Lung (tissue), 12 donors: ENCODE results near the gene VSTM2A. TPM values are rescaled to one million over a fixed set of nuclear protein-coding genes. Genes with fewer than 3 reads are reported as not detected.
A peak's percentile ranks its signal among the peaks of the same experiment; 100 is the strongest.

Source experiments
- ATAC-seq: fragments of 200-7000 bp; cut with Tn5 transposase; one replicate; pipeline ENCODE4 v1.9.1; 2020; ENCODE audit warnings: moderate number of reproducible peaks; ENCODE audit not compliant: insufficient read depth, low FRiP score
- DNase-seq, 3 donors: peaks; one replicate each; pipeline ENCODE4 v3.0.0-alpha.2; 2013 to 2017
- H3K27ac ChIP-seq, 2 donors: one replicate each; pipeline ENCODE4 v1.5.1; 2013; ENCODE audit warnings: mild to moderate bottlenecking in 2 of 2, moderate library complexity in 2 of 2, control low read depth in 1 of 2, inconsistent platforms in 1 of 2, low read depth in 1 of 2, low read length in 1 of 2
- H3K27me3 ChIP-seq, 3 donors: one replicate each; pipeline ENCODE4 v1.5.1; 2013; ENCODE audit warnings: low read length in 2 of 3; ENCODE audit not compliant: control insufficient read depth in 3 of 3, insufficient read depth in 3 of 3
- H3K36me3 ChIP-seq, 4 donors: one replicate each; pipeline ENCODE4 v1.5.1; 2013; ENCODE audit warnings: low read length in 4 of 4, mild to moderate bottlenecking in 1 of 4, moderate library complexity in 1 of 4; ENCODE audit not compliant: control insufficient read depth in 4 of 4, insufficient read depth in 4 of 4
- H3K4me1 ChIP-seq, 5 donors: one replicate each; pipeline ENCODE4 v1.5.1; 2013; ENCODE audit warnings: low read length in 5 of 5, mild to moderate bottlenecking in 2 of 5, moderate library complexity in 1 of 5; ENCODE audit not compliant: control insufficient read depth in 5 of 5, insufficient read depth in 5 of 5
- H3K4me3 ChIP-seq: one replicate; pipeline ENCODE4 v1.5.1; 2013; ENCODE audit warnings: mild to moderate bottlenecking, control low read depth, moderate library complexity
- H3K9ac ChIP-seq, 2 donors: one replicate each; pipeline ENCODE4 v1.5.1; 2013; ENCODE audit warnings: low read length in 2 of 2, control low read depth in 1 of 2; ENCODE audit not compliant: insufficient read depth in 1 of 2
- H3K9me3 ChIP-seq, 4 donors: one replicate each; pipeline ENCODE4 v1.5.1; 2013; ENCODE audit warnings: low read length in 3 of 4, mild to moderate bottlenecking in 1 of 4, moderate library complexity in 1 of 4; ENCODE audit not compliant: control insufficient read depth in 4 of 4, insufficient read depth in 3 of 4
- CTCF ChIP-seq: IDR thresholded peaks from 2 replicates; pipeline ENCODE4 v1.5.1; 2012; ENCODE audit warnings: mild to moderate bottlenecking; ENCODE audit errors: control extremely low read depth, extremely low read depth
- WGBS, 2 donors: extraction: QIAGEN DNeasy Blood & Tissue Kit; methylation state at CpG; one replicate each; pipeline ENCODE4 v1.1.7; 2013; 5-methylcytosine and 5-hydroxymethylcytosine counted together
- polyA plus RNA-seq, 2 donors: library from polyadenylated mRNA; stranded (reverse); fragments of 200-250 nt; gene quantifications; one replicate each; pipeline ENCODE4 v1.2.1, GENCODE V29; 2013
- total RNA-seq, 2 donors: library from RNA; depleted of rRNA in 1 of 2; stranded (reverse); fragments of >200 nt in 1 of 2; gene quantifications; one replicate each; pipeline ENCODE4 v1.2.1, GENCODE V29; 2014 to 2021
- donor health status: control.
- donor health status: control.
- donor health status: Bipolar disorder and iron deficiency.
- donor health status: healthy.
- donor health status: DM: yes; HTN: yes; CAD: no.

Gene VSTM2A
- total and polyA plus RNA-seq, 4 donors, result not detected

- ATAC-seq, result no peak
- Histone ChIP-seq H3K27me3 (peaks cover 8 to 62% (median 50%) of the 10 kb centered on the region in 3 donors), H3K9me3 (peaks cover 0 to 15% (median 0%) of the 10 kb centered on the region in 4 donors), H3K4me1 (peaks cover 0 to 11% (median 4%) of the 10 kb centered on the region in 5 donors), H3K27ac (no peak overlapping the region), H3K9ac (no peak overlapping the region), H3K36me3 (no peaks in the 10 kb centered on the region), H3K4me3 (no peak overlapping the region)
- 8 to 10% methylated on average over 7 of the region's 7 CpGs for WGBS, 2 donors
- no peak for TF ChIP-seq CTCF
- DNase-seq, result peak; percentile 52 to 81 (median 60)
These were observed 895 bp downstream of the VSTM2A start for GRCh38 chr7:54543051-54543488.

GRCh38 chr7:54544149-54544526 is 2.0 kb downstream of the VSTM2A start:
- ATAC-seq, result no peak
- 6% methylated on average over 3 of the region's 3 CpGs for WGBS, 2 donors
- TF ChIP-seq CTCF, result no peak

GRCh38 chr7:54544527-54545240 is 2.5 kb downstream of the VSTM2A start:
- Histone ChIP-seq H3K9me3 (peaks cover 0 to 15% (median 0%) of the 10 kb centered on the region in 4 donors), H3K9ac (no peak overlapping the region), H3K4me3 (no peak overlapping the region), H3K27ac (no peak overlapping the region), H3K36me3 (no peaks in the 10 kb centered on the region), H3K4me1 (peaks cover 0 to 11% (median 4%) of the 10 kb centered on the region in 5 donors), H3K27me3 (peaks cover 8 to 70% (median 55%) of the 10 kb centered on the region in 3 donors)
- TF ChIP-seq CTCF, result no peak
- DNase-seq (no peak), ATAC-seq (no peak)
- 3% methylated on average over 41 to 45 of the region's 45 CpGs for WGBS, 2 donors

More at GRCh38 chr7:54544149-54544526, 2.0 kb downstream of the VSTM2A start:
- no peaks in the 10 kb centered on the region for H3K36me3 ChIP-seq
- H3K4me1 ChIP-seq, result peaks cover 0 to 11% (median 4%) of the 10 kb centered on the region in 5 donors
- no peak overlapping the region for H3K27ac ChIP-seq
- H3K4me3 ChIP-seq, result no peak overlapping the region
- peaks cover 0 to 15% (median 0%) of the 10 kb centered on the region in 4 donors for H3K9me3 ChIP-seq
- DNase-seq, result no peak
- no peak overlapping the region for H3K9ac ChIP-seq
- H3K27me3 ChIP-seq, result peaks cover 8 to 68% (median 55%) of the 10 kb centered on the region in 3 donors
